NAMALWA (cell line): ENCODE data around the gene CLK1.
"Not testable (repeated sequence)": the region's sequence is repeated elsewhere in the genome, so short reads cannot be mapped to it uniquely, and the experiment has no call there.

Experiments used
- DNase-seq: peaks from one replicate; pipeline ENCODE4 v3.0.0-alpha.2; 2015; ENCODE audit warnings: low spot score

The CLK1 gene

GRCh38 chr2:200851398-200852248, 12.8 kb downstream of the CLK1 start:
- DNase-seq, result peak; percentile 42

DNA sequence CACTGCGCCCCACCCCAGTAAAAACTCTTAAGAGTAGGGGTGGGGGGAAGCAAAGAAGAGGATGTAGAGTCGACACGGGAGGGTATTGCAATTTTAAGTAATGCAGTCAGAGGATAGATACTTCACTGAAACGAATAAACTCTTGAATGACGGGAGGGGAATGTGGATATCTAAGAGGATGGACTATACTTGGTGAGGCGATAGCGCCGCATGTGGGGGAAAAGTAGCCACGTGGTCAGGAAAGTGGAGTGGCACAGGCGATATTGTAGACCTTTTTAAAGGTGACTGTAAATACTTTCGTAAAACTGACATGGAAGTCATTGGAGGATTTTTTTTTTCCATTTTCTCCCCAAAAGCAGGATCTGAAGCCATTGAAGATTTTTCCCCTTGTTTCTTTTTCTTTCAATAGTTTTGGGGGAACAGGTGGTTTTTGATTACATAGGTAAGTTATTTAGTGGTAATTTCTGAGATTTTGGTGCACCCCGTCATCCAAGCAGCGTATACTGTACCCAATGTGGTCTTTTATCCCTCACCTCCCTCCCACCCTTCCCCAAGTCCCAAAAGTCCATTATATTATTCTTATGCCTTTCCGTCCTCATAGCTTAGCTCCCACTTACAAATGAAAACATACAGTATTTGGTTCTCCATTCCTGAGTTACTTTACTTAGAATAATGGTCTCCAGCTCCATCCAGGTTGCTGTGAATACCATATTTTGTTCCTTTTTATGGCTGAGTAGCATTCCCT, 13.8 kb downstream of the CLK1 start:
- DNase-seq, result no peak

- DNase-seq, result no peak
Measured at GRCh38 chr2:200847939-200848338, 16.5 kb downstream of the CLK1 start.

DNA sequence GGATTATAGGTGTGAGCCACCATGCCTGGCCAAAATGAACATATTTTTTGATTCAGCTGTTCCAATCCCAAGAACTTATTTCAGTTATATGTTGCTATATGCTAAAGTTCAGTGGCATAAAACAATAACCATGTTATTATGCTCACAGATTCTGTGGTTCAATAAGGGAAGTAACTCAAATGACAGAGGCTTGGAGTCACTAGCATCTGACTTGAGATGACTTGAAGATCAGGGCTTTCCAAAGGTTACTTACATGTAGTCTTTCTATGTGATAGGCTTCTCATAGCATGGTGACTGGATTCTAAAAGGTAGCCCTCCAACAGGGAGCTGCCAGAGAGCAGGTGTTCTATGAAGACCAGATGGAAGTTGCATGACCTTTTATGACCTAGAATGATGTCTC, 17.2 kb downstream of the CLK1 start:
- DNase-seq, result no peak

GRCh38 chr2:200845669-200846325, 18.7 kb downstream of the CLK1 start:
- DNase-seq, result no peak

GRCh38 chr2:200845194-200845593, 19.3 kb downstream of the CLK1 start:
- DNase-seq, result no peak

GRCh38 chr2:200843993-200844948, 20.2 kb downstream of the CLK1 start:
- no peak for DNase-seq

DNA sequence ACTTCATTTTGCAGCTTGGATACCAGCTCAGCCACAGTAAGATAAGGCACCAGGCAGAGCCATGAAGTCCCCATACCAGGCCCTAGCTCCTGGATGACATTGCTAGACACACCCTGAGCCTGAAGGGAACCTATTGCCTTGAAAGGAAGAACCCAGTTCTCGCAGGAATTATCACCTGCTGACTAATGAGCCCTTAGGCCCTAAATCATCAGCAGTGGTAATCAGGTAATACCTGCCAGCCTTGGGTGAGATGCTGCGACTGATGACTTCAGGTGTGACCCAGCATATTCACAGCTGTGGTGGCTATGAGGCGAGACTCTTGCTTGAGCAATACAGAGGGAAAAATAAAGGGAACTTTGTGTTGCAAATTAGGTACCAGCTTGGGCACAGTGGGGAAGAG, 24.9 kb downstream of the CLK1 start:
- DNase-seq, result no peak

DNA sequence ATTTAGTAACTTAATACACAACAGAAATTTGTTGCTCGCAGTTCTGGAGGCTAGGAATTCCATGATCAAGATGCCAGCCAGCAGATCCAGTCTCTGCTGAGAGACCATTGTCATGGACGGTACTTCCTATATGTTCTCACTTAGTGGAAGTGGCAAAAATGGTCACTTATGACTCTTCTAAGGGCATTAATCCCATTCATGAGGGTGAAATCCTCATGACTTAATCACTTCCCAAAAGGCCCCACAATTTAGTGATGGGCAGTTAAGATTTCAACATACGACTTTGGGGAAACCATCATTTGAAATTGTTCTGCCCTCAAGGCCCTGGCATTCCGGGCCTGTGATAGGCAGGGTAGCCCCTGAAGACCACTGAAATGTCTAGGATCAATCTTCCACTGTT, 29.8 kb downstream of the CLK1 start:
- DNase-seq, result no peak

DNA sequence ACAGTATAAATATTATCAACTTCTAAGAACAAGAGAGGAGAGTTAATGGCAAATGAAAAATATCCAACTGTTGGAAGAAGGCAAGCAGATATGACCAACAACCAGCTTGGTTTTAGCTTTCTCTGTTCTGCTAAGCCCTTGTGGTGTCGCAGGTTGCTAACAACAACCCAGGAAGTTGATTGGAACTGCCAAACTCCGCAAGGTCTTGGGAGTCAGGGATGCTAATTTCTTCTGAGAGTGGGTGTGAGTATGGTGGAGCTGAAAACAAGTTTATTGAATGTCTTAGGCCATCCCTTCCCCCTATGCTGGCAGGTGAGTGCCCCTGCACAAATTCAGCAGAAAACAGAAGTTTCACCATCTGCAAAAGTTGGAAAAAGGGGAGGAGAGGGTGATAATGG, 35.2 kb downstream of the CLK1 start:
- DNase-seq, result no peak

- no peak for DNase-seq
Measured at GRCh38 chr2:200828572-200829257, 35.7 kb downstream of the CLK1 start.

- no peak for DNase-seq
Measured at GRCh38 chr2:200828104-200828503, 36.4 kb downstream of the CLK1 start.

GRCh38 chr2:200821686-200822245, 42.7 kb downstream of the CLK1 start:
- DNase-seq, result no peak

DNA sequence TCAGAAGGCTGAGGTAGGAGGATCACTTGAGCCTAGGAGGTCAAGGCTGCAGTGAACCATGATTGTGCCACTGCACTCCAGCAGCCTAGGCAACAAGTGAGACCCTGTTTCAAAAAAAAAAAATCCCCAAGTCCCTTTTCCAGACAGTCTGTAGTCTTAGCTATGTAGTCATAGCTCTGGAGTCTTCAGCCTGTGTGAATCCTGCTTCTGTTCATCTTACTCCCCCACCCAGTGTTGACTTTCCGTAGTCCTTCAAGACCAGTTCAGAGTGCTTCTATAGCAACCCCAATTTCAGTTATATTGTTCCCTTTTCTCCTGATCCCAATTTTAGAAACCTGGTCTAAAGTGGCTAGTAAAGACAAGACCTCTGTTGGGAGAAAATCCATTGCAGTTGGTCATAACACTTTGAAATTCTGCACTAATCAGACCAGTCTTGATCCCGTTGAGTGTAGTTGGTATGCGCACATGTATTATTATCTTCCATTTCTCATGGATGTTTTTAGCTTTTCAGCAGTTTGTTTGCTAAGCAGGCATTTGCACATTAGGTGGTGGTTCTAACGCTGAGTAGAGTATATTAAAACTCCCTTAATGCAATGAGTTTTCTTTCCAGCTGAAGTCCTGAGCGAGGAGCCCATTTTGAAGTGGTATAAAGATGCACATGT, 43.8 kb downstream of the CLK1 start:
- DNase-seq, result no peak

DNA sequence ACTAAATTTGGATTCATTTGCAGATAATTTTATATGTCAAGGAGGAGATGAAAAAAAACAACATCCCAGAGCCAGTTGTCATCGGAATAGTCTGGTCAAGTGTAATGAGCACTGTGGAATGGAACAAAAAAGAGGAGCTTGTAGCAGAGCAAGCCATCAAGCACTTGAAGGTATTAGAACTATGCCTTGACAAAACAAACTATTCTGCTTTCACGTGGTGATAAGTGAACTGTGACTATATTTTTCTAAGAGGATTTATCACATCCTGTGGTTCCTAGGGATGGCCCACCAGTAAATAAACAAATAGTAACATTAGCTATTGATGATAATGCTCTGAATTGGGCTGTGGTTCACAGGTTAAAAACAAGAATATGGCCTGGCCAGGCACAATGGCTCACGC, 45.7 kb downstream of the CLK1 start:
- not testable (repeated sequence) for DNase-seq

GRCh38 chr2:200814917-200815316, 49.5 kb downstream of the CLK1 start:
- DNase-seq, result no peak

GRCh38 chr2:200814276-200814815, 50.1 kb downstream of the CLK1 start:
- no peak for DNase-seq

GRCh38 chr2:200812122-200813022, 52.1 kb downstream of the CLK1 start:
- peak; percentile 70 for DNase-seq
